GM12878 (cell line): ENCODE data around the gene SIX1. TPM values are rescaled to one million over a fixed set of nuclear protein-coding genes. Genes with fewer than 3 reads are reported as not detected.

Experiments used
- ATAC-seq: fragments of 200-7000 bp; cut with Tn5 transposase; 3 replicates; pipeline ENCODE4 v1.9.1; 2020; ENCODE audit warnings: mild to moderate bottlenecking, moderate library complexity
- BruUV-seq: library from RNA; stranded (reverse); fragments of 400-500 nt; replicated peaks from 2 replicates; lab custom pipeline; 2021; lab: Mats Ljungman, UMichigan
- CTCF ChIA-PET: fragments of 300-600 bp; sonication (Branson Sonifier 250); formaldehyde crosslinking; extraction: SDS; loops from one replicate; lab custom pipeline; 2021; ENCODE audit warnings: inconsistent platforms; lab: Yijun Ruan, JAX
- POLR2A ChIA-PET: fragments of 350-600 bp; formaldehyde crosslinking; extraction: SDS; loops from one replicate; lab custom pipeline; 2021; ENCODE audit warnings: inconsistent platforms; lab: Charles Lee
- RAD21 ChIA-PET: fragments of 300-600 bp; sonication (Branson Sonifier 250); formaldehyde crosslinking; loops from one replicate; lab custom pipeline; 2023; ENCODE audit warnings: antibody characterized with exemption; ENCODE audit not compliant: unreplicated experiment; lab: Charles Lee
- SMC1A ChIA-PET: fragments of 300-600 bp; sonication (Branson Sonifier 250); formaldehyde crosslinking; loops from one replicate; lab custom pipeline; 2023; ENCODE audit not compliant: unreplicated experiment, uncharacterized antibody; lab: Charles Lee
- DNase-seq: peaks from one replicate; pipeline ENCODE4 v3.0.0-alpha.2; 2011; ENCODE audit warnings: low read depth, low spot score
- FAIRE-seq: peaks from 3 replicates; lab custom pipeline; 2011; peaks lifted over from hg19 to GRCh38; lab: Jason Lieb, UNC
- H2AFZ ChIP-seq: 2 replicates; pipeline ENCODE4 v1.6.0; 2011; ENCODE audit warnings: low read depth, low read length, control low read depth; ENCODE audit not compliant: control insufficient read depth
- H3K27ac ChIP-seq: 2 replicates; pipeline ENCODE4 v1.5.1; 2011; ENCODE audit warnings: control low read depth; ENCODE audit not compliant: control insufficient read depth, insufficient read depth
- H3K27me3 ChIP-seq, 2 experiments: replicated peaks in 1 of 2; 2 replicates each; pipeline versions ENCODE4 v1.6.0 to v1.6.1; 2011; ENCODE audit warnings: low read length in 1 of 2; ENCODE audit not compliant: control insufficient read depth in 2 of 2, insufficient read depth in 2 of 2
- H3K36me3 ChIP-seq, 2 experiments: 2 replicates each; pipeline ENCODE4 v1.5.1; 2011; ENCODE audit warnings: low read length in 1 of 2; ENCODE audit not compliant: control insufficient read depth in 2 of 2, insufficient read depth in 2 of 2
- H3K4me1 ChIP-seq: 2 replicates; pipeline ENCODE4 v1.6.1; 2011; ENCODE audit warnings: mild to moderate bottlenecking, low read length, moderate library complexity, mixed read lengths; ENCODE audit not compliant: control insufficient read depth, insufficient read depth
- H3K4me2 ChIP-seq: 2 replicates; pipeline ENCODE4 v1.6.0; 2011; ENCODE audit warnings: control low read depth; ENCODE audit not compliant: control insufficient read depth, insufficient read depth
- H3K4me3 ChIP-seq: fragments of 200-600 bp; sonication (generic); 2 replicates; pipeline ENCODE4 v1.5.1; 2016
- H3K79me2 ChIP-seq: 2 replicates; pipeline ENCODE4 v1.6.0; 2011; ENCODE audit warnings: low read length; ENCODE audit not compliant: control insufficient read depth, insufficient read depth
- H3K9ac ChIP-seq: 2 replicates; pipeline ENCODE4 v1.8.0; 2011; ENCODE audit warnings: low read length, control low read depth, mixed read lengths; ENCODE audit not compliant: control insufficient read depth, insufficient read depth
- H3K9me3 ChIP-seq: replicated peaks from 3 replicates; pipeline ENCODE4 v1.5.1; 2011; ENCODE audit warnings: mild to moderate bottlenecking, low read length; ENCODE audit not compliant: control insufficient read depth, insufficient read depth
- H4K20me1 ChIP-seq: 2 replicates; pipeline ENCODE4 v1.6.0; 2011; ENCODE audit not compliant: control insufficient read depth, insufficient read depth
- CEBPB ChIP-seq, 2 experiments: fragments of 150-350 bp in 1 of 2; IDR thresholded peaks; 2 replicates each; pipeline ENCODE4 v1.6.1; 2012 to 2014; ENCODE audit warnings: low read depth in 2 of 2, low read length in 2 of 2, borderline replicate concordance in 1 of 2, inconsistent platforms in 1 of 2
- FOS ChIP-seq: IDR thresholded peaks from 3 replicates; pipeline ENCODE4 v1.6.1; 2011; ENCODE audit warnings: borderline replicate concordance; ENCODE audit not compliant: insufficient read length; ENCODE audit errors: extremely low read depth
- KLF5 ChIP-seq: fragments of 450-650 bp; IDR thresholded peaks from 2 replicates; pipeline ENCODE4 v1.6.1; 2014; ENCODE audit warnings: mild to moderate bottlenecking; ENCODE audit not compliant: partially characterized antibody
- MTA2 ChIP-seq: fragments of 450-650 bp; IDR thresholded peaks from 2 replicates; pipeline ENCODE4 v1.6.1; 2016; ENCODE audit warnings: low read depth, mild to moderate bottlenecking, moderate library complexity
- SIN3A ChIP-seq: IDR thresholded peaks from 2 replicates; pipeline ENCODE4 v1.6.1; 2012; ENCODE audit warnings: low read depth, low read length, improper control_type of control experiment
- ZNF274 ChIP-seq: IDR thresholded peaks from one replicate; pipeline ENCODE4 v1.8.0; 2011; ENCODE audit not compliant: insufficient read length, insufficient read depth
- WGBS: methylation state at CpG from one replicate; pipeline ENCODE4 v1.1.6; 2016; ENCODE audit warnings: low lambda C conversion rate; ENCODE audit not compliant: insufficient replicate concordance, insufficient coverage; ENCODE audit errors: missing lambda C conversion rate; 5-methylcytosine and 5-hydroxymethylcytosine counted together
- in situ Hi-C: fragments of 300-500 bp; cut with MboI; formaldehyde crosslinking; loops from 9 replicates; pipeline ENCODE4 v1.14.3; 2018; ENCODE audit warnings: mixed read lengths
- intact Hi-C: fragments of 100-400 bp; cut with micrococcal nuclease; formaldehyde crosslinking; loops from one replicate; pipeline ENCODE4 v1.14.2; 2022; ENCODE audit not compliant: unreplicated experiment
- polyA plus RNA-seq, 11 experiments: library from polyadenylated mRNA; depleted of rRNA in 4 of 11; unstranded in 6 of 11; stranded (reverse) in 5 of 11; fragments of >200 nt; fragmentation: Nextera tagmentation in 4 of 11; fragmentation: Illumina TruSeq in 1 of 11; extraction: Ambion mirVana in 4 of 11; extraction: Trizol in 1 of 11; gene quantifications; 1 replicate in 1 of 11; 2 replicates in 10 of 11; pipeline versions ENCODE4 v1.2.1 to v1.2.3, GENCODE V29; 2011 to 2016; ENCODE audit warnings: inconsistent platforms in 2 of 11, missing spikeins in 2 of 11, low read depth in 1 of 11
- total RNA-seq, 4 experiments: library from RNA; depleted of rRNA in 3 of 4; stranded (reverse); fragments of >200 nt in 3 of 4; fragmentation: Illumina TruSeq in 1 of 4; extraction: Trizol in 1 of 4; gene quantifications; 2 replicates each; pipeline versions ENCODE4 v1.2.1 to v1.2.3, GENCODE V29; 2013 to 2021
- TF ChIP-seq, protein P1 (sequence below): fragments of 450-650 bp; conservative IDR thresholded peaks from 2 replicates; pipeline ENCODE4 v1.6.1; 2017; ENCODE audit warnings: mild to moderate bottlenecking, moderate library complexity
- TF ChIP-seq, protein P2 (sequence below): fragments of 150-350 bp; IDR thresholded peaks from 2 replicates; pipeline ENCODE4 v1.6.1; 2016; ENCODE audit warnings: low read depth, low read length

Gene SIX1
- total and polyA plus RNA-seq, 10 of the 15 experiments (the other 5 are each of a cell fraction or from before 2014, with no cell fraction given), result 0.03 to 0.06 (median 0.05) TPM; not detected in 5

DNA sequence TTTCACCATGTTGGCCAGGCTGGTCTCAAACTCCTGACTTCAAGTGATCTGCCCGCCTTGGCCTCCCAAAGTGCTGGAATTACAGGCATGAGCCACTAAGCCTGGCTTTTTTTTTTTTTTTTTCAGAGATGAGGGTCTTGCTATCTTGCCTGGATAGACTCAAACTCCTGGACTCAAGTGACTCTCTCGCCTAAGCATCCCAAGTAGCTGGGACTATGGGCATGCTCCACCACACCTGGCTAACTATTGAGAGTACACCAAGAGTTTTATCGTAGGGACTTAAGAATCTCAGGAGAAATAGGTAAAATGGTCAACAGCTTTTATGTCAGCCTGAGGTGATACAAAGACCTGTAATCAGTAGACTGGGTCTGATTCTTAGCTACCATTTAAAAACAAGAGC lies 31.2 kb upstream of the SIX1 start:
- POLR2A ChIA-PET, result interaction anchor here (0.6 to 0.7 kb wide), 2 partner anchors 26 to 31 kb away, joined by 3 to 4 read pairs; no protein-coding TSS in a partner anchor
- ATAC-seq (no peak), FAIRE-seq (no peak), DNase-seq (no peak)
- no peak for TF ChIP-seq FOS
- TF ChIP-seq, protein P1, sequence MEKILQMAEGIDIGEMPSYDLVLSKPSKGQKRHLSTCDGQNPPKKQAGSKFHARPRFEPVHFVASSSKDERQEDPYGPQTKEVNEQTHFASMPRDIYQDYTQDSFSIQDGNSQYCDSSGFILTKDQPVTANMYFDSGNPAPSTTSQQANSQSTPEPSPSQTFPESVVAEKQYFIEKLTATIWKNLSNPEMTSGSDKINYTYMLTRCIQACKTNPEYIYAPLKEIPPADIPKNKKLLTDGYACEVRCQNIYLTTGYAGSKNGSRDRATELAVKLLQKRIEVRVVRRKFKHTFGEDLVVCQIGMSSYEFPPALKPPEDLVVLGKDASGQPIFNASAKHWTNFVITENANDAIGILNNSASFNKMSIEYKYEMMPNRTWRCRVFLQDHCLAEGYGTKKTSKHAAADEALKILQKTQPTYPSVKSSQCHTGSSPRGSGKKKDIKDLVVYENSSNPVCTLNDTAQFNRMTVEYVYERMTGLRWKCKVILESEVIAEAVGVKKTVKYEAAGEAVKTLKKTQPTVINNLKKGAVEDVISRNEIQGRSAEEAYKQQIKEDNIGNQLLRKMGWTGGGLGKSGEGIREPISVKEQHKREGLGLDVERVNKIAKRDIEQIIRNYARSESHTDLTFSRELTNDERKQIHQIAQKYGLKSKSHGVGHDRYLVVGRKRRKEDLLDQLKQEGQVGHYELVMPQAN, result no peak
- TF ChIP-seq KLF5, result no peak
- no peak for TF ChIP-seq ZNF274
- TF ChIP-seq, protein P2, sequence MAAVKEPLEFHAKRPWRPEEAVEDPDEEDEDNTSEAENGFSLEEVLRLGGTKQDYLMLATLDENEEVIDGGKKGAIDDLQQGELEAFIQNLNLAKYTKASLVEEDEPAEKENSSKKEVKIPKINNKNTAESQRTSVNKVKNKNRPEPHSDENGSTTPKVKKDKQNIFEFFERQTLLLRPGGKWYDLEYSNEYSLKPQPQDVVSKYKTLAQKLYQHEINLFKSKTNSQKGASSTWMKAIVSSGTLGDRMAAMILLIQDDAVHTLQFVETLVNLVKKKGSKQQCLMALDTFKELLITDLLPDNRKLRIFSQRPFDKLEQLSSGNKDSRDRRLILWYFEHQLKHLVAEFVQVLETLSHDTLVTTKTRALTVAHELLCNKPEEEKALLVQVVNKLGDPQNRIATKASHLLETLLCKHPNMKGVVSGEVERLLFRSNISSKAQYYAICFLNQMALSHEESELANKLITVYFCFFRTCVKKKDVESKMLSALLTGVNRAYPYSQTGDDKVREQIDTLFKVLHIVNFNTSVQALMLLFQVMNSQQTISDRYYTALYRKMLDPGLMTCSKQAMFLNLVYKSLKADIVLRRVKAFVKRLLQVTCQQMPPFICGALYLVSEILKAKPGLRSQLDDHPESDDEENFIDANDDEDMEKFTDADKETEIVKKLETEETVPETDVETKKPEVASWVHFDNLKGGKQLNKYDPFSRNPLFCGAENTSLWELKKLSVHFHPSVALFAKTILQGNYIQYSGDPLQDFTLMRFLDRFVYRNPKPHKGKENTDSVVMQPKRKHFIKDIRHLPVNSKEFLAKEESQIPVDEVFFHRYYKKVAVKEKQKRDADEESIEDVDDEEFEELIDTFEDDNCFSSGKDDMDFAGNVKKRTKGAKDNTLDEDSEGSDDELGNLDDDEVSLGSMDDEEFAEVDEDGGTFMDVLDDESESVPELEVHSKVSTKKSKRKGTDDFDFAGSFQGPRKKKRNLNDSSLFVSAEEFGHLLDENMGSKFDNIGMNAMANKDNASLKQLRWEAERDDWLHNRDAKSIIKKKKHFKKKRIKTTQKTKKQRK, result no peak
- TF ChIP-seq SIN3A, result no peak
- TF ChIP-seq CEBPB (IDR thresholded peaks at IDR 0.05; ENCODE audit: borderline replicate concordance in 1 of 2, low read depth in 2 of 2, low read length in 2 of 2), result no peak
- no peak for TF ChIP-seq MTA2
- SMC1A ChIA-PET, result interaction anchor here (0.8 to 1.2 kb wide), 4 partner anchors 16 to 112 kb away, joined by 3 to 4 read pairs (median 3); no protein-coding TSS in a partner anchor
- RAD21 ChIA-PET, result no interaction called here
- WGBS, result 53% methylated on average over 3 of the region's 3 CpGs
- no peaks in the 10 kb centered on the region for H3K4me1 ChIP-seq
- no peaks in the 10 kb centered on the region for H3K27me3 ChIP-seq
- no peaks in the 10 kb centered on the region for H4K20me1 ChIP-seq
- no peak overlapping the region for H3K4me3 ChIP-seq
- H2AFZ ChIP-seq, result no peak overlapping the region
- no peaks in the 10 kb centered on the region for H3K36me3 ChIP-seq
- CTCF ChIA-PET, result no interaction called here
- in situ Hi-C loops, result no loop called here
- H3K9ac ChIP-seq, result no peak overlapping the region
- intact Hi-C loops, result no loop called here
- no peaks in the 10 kb centered on the region for H3K9me3 ChIP-seq
- BruUV-seq, result no TSS peak
- H3K4me2 ChIP-seq, result no peak overlapping the region
- H3K27ac ChIP-seq, result no peak overlapping the region
- H3K79me2 ChIP-seq, result no peaks in the 10 kb centered on the region
